Measurements from ENCODE around the gene ZBTB33.

The ZBTB33 gene

GRCh38 chrX:120301497-120301896, 50.9 kb downstream of the ZBTB33 start:
- H3K9ac ChIP-seq (ENCODE audit: low read length) = 0 out of 2 replicates have a peak overlapping the region, but pooled peaks have one; percentile 44
- H2AFZ ChIP-seq (ENCODE audit: low read depth, low read length) = no peak overlapping the region
- no peaks in the 10 kb centered on the region for H3K27me3 ChIP-seq (ENCODE audit: low read depth, low read length)
- no peak overlapping the region; the same call in 1 of the 2 replicates for H3K27ac ChIP-seq (ENCODE audit: low read length)
- H3K79me2 ChIP-seq (ENCODE audit: low read length) = no peaks in the 10 kb centered on the region
- TF ChIP-seq, protein P1, sequence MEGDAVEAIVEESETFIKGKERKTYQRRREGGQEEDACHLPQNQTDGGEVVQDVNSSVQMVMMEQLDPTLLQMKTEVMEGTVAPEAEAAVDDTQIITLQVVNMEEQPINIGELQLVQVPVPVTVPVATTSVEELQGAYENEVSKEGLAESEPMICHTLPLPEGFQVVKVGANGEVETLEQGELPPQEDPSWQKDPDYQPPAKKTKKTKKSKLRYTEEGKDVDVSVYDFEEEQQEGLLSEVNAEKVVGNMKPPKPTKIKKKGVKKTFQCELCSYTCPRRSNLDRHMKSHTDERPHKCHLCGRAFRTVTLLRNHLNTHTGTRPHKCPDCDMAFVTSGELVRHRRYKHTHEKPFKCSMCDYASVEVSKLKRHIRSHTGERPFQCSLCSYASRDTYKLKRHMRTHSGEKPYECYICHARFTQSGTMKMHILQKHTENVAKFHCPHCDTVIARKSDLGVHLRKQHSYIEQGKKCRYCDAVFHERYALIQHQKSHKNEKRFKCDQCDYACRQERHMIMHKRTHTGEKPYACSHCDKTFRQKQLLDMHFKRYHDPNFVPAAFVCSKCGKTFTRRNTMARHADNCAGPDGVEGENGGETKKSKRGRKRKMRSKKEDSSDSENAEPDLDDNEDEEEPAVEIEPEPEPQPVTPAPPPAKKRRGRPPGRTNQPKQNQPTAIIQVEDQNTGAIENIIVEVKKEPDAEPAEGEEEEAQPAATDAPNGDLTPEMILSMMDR (IDR thresholded peaks at IDR 0.05; ENCODE audit: low read depth, low read length) = no peak
- TF ChIP-seq EZH2phosphoT487 (IDR thresholded peaks at IDR 0.05; ENCODE audit: low read depth) = no peak
- H4K20me1 ChIP-seq (ENCODE audit: insufficient read depth, low read length) = no peaks in the 10 kb centered on the region
- H3K9me3 ChIP-seq (ENCODE audit: insufficient read depth, low read length) = no peaks in the 10 kb centered on the region
- H3K4me1 ChIP-seq (ENCODE audit: low read length) = peaks cover 49% of the 10 kb centered on the region
- H3K4me2 ChIP-seq (ENCODE audit: low read length) = peak overlapping the region; percentile 69
- no peaks in the 10 kb centered on the region for H3K36me3 ChIP-seq (replicated peaks; ENCODE audit: low read depth, low read length)
- peak overlapping the region; percentile 59; the same call in 1 of the 2 replicates for H3K4me3 ChIP-seq (ENCODE audit: low read length)

DNA sequence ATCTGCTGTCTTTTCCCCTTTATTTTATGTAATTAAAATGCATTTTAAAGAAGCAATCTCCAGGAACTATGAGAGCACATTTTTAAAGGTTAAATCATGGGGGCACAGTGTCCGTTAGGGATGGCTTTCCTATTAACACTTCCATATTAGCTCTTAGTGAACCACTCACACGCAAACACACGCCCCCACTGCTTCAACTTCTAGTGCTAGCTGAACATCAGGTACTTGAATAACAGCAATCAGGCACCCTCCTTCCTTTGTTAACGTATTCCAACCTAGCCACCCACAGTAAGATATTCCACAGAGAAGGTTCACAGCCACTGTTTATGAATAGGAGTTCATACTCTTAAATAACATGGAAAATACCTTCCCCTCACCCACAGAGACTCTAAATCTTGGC, 51.3 kb downstream of the ZBTB33 start:
- peak overlapping the region; percentile 17; the same call in 1 of the 2 replicates for H2AFZ ChIP-seq (ENCODE audit: low read depth, low read length)
- TF ChIP-seq, protein P1 (IDR thresholded peaks at IDR 0.05; ENCODE audit: low read depth, low read length) = no peak
- TF ChIP-seq EZH2phosphoT487 (IDR thresholded peaks at IDR 0.05; ENCODE audit: low read depth) = no peak
- no peaks in the 10 kb centered on the region for H4K20me1 ChIP-seq (ENCODE audit: insufficient read depth, low read length)
- peak overlapping the region; percentile 40 for H3K27ac ChIP-seq (ENCODE audit: low read length)
- no peaks in the 10 kb centered on the region for H3K36me3 ChIP-seq (replicated peaks; ENCODE audit: low read depth, low read length)
- no peaks in the 10 kb centered on the region for H3K27me3 ChIP-seq (ENCODE audit: low read depth, low read length)
- H3K4me1 ChIP-seq (ENCODE audit: low read length) = peaks cover 54% of the 10 kb centered on the region
- H3K79me2 ChIP-seq (ENCODE audit: low read length) = no peaks in the 10 kb centered on the region
- peak overlapping the region; percentile 69 for H3K4me2 ChIP-seq (ENCODE audit: low read length)
- peak overlapping the region; percentile 59 for H3K4me3 ChIP-seq (ENCODE audit: low read length)
- no peaks in the 10 kb centered on the region for H3K9me3 ChIP-seq (ENCODE audit: insufficient read depth, low read length)
- H3K9ac ChIP-seq (ENCODE audit: low read length) = peak overlapping the region; percentile 44; the same call in 1 of the 2 replicates

GRCh38 chrX:120302434-120302833, 51.8 kb downstream of the ZBTB33 start:
- Histone ChIP-seq H3K9ac (ENCODE audit: low read length) (peak overlapping the region; percentile 44), H3K4me2 (ENCODE audit: low read length) (peak overlapping the region; percentile 69), H3K9me3 (ENCODE audit: insufficient read depth, low read length) (no peaks in the 10 kb centered on the region), H3K27ac (ENCODE audit: low read length) (peak overlapping the region; percentile 40), H3K4me1 (ENCODE audit: low read length) (peaks cover 57% of the 10 kb centered on the region), H3K27me3 (ENCODE audit: low read depth, low read length) (no peaks in the 10 kb centered on the region), H2AFZ (ENCODE audit: low read depth, low read length) (peak overlapping the region; percentile 51), H3K36me3 (replicated peaks; ENCODE audit: low read depth, low read length) (no peaks in the 10 kb centered on the region), H3K79me2 (ENCODE audit: low read length) (no peaks in the 10 kb centered on the region), H4K20me1 (ENCODE audit: insufficient read depth, low read length) (no peaks in the 10 kb centered on the region), H3K4me3 (ENCODE audit: low read length) (peak overlapping the region; percentile 59)
- no peak for TF ChIP-seq EZH2phosphoT487 (IDR thresholded peaks at IDR 0.05; ENCODE audit: low read depth)
- TF ChIP-seq, protein P1 (IDR thresholded peaks at IDR 0.05; ENCODE audit: low read depth, low read length) = no peak

GRCh38 chrX:120304256-120304655, 53.6 kb downstream of the ZBTB33 start:
- H2AFZ ChIP-seq (ENCODE audit: low read depth, low read length) = peak overlapping the region; percentile 82
- no peak for TF ChIP-seq EZH2phosphoT487 (IDR thresholded peaks at IDR 0.05; ENCODE audit: low read depth)
- TF ChIP-seq, protein P1 (IDR thresholded peaks at IDR 0.05; ENCODE audit: low read depth, low read length) = no peak
- H3K4me2 ChIP-seq (ENCODE audit: low read length) = peak overlapping the region; percentile 69
- H3K9ac ChIP-seq (ENCODE audit: low read length) = peak overlapping the region; percentile 50
- 0 out of 2 replicates have a peak, but pooled peaks cover 3% of the 10 kb centered on the region for H3K27me3 ChIP-seq (ENCODE audit: low read depth, low read length)
- peaks cover 59% of the 10 kb centered on the region for H3K4me1 ChIP-seq (ENCODE audit: low read length)
- H3K27ac ChIP-seq (ENCODE audit: low read length) = peak overlapping the region; percentile 59
- H4K20me1 ChIP-seq (ENCODE audit: insufficient read depth, low read length) = no peaks in the 10 kb centered on the region
- no peaks in the 10 kb centered on the region for H3K79me2 ChIP-seq (ENCODE audit: low read length)
- no peaks in the 10 kb centered on the region for H3K9me3 ChIP-seq (ENCODE audit: insufficient read depth, low read length)
- peak overlapping the region; percentile 59 for H3K4me3 ChIP-seq (ENCODE audit: low read length)
- no peaks in the 10 kb centered on the region for H3K36me3 ChIP-seq (replicated peaks; ENCODE audit: low read depth, low read length)

Measured in OCI-LY3 (cell line).